ENCODE measurements around the gene HK1. TPM values are rescaled to one million over a fixed set of nuclear protein-coding genes. Genes with fewer than 3 reads are reported as not detected.
A peak's percentile ranks its signal among the peaks of the same experiment; 100 is the strongest.

HK1 gene
- total and polyA plus RNA-seq, 10 donors = 19.0 to 108 (median 63.4) TPM

DNA sequence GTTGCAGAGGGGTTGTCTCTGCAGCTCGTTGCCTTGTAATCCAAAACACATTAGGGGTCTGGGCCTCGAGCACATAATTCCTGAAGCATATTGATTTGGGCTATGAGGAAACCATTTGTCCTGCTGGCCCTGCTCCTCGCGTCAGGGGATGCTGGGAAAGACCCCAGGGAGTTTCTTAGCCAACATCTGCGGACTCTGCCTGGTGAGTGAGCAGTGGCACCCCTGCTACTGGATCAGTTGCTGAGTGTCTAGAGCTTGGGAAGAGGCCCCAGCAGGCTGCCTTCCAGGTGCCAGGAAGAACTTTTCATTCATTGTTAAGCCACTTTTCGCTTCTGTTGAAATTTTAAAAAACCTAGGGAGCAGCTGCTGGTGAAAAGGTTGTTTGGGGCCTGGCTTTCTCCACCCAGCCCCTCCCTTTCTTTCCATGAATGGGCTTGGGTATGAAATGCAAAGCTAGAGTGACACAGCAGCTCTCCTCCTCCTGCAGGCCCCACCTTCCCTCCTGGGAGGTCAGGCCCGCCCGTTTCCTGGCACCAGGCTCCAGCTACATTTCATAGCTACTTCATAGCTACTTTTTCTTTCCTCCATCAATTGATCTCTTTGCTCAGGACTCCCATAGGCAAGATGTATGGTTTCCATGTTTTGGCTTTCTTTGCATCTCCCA, 111.7 kb downstream of the HK1 start:
- DNase-seq = no peak
- H3K36me3 ChIP-seq = peaks cover 0 to 99% (median 79%) of the 10 kb centered on the region in 6 donors
- intact Hi-C loops (cut with DNase I; ENCODE audit: low total_unique reads) = no loop called here

DNA sequence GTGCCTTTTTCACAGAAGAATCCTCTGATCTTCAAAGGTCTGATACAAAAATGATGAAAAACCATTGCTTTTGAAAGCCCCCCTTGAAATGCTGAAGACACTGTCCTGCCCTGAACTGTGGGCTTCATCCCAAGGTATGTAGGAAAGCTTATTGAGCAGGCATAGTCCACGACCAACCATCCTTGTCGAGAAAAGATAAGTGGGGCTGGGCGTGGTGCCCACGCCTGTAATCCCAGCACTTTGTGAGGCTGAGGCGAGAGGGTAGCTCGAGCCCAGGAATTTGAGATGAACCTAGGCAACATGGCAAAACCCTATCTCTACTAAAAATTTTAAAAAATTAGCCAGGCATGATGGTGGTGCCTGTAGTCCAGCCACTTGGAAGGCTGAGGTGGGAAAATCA, 112.9 kb downstream of the HK1 start:
- H3K9me3 ChIP-seq = no peaks in the 10 kb centered on the region
- H3K27me3 ChIP-seq (replicated peaks in 1 of 7) = no peaks in the 10 kb centered on the region
- H3K4me3 ChIP-seq = no peak overlapping the region
- intact Hi-C loops (cut with DNase I; ENCODE audit: low total_unique reads) = no loop called here
- WGBS, 5 donors = 87 to 96% (median 94%) methylated on average over 6 of the region's 6 CpGs
- TF ChIP-seq POLR2AphosphoS5 (IDR thresholded peaks at IDR 0.05) = no peak
- TF ChIP-seq, protein P1, sequence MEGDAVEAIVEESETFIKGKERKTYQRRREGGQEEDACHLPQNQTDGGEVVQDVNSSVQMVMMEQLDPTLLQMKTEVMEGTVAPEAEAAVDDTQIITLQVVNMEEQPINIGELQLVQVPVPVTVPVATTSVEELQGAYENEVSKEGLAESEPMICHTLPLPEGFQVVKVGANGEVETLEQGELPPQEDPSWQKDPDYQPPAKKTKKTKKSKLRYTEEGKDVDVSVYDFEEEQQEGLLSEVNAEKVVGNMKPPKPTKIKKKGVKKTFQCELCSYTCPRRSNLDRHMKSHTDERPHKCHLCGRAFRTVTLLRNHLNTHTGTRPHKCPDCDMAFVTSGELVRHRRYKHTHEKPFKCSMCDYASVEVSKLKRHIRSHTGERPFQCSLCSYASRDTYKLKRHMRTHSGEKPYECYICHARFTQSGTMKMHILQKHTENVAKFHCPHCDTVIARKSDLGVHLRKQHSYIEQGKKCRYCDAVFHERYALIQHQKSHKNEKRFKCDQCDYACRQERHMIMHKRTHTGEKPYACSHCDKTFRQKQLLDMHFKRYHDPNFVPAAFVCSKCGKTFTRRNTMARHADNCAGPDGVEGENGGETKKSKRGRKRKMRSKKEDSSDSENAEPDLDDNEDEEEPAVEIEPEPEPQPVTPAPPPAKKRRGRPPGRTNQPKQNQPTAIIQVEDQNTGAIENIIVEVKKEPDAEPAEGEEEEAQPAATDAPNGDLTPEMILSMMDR (IDR thresholded peaks at IDR 0.05 in 8 of 11, conservative IDR thresholded peaks at IDR 0.05 in 3 of 11) = no peak
- no peak for TF ChIP-seq POLR2A (IDR thresholded peaks at IDR 0.05)
- H3K36me3 ChIP-seq = peaks cover 1 to 99% (median 78%) of the 10 kb centered on the region in 6 donors
- H3K27ac ChIP-seq = peak overlapping the region in 2 of 8 donors; percentile 2 to 8
- peaks cover 0 to 23% (median 8%) of the 10 kb centered on the region in 6 donors for H3K4me1 ChIP-seq
- DNase-seq = no peak

More for the DNA sequence above, 111.7 kb downstream of the HK1 start:
- 63 to 79% (median 77%) methylated on average over 7 to 8 of the region's 8 CpGs for WGBS, 5 donors
- Histone ChIP-seq H3K4me3 (no peak overlapping the region), H3K4me1 (peaks cover 0 to 23% (median 8%) of the 10 kb centered on the region in 6 donors), H3K27ac (peak overlapping the region in 2 of 8 donors; percentile 2 to 7), H3K9me3 (no peaks in the 10 kb centered on the region), H3K27me3 (replicated peaks in 1 of 7) (no peaks in the 10 kb centered on the region)
- TF ChIP-seq, protein P1 (IDR thresholded peaks at IDR 0.05 in 8 of 11, conservative IDR thresholded peaks at IDR 0.05 in 3 of 11) = no peak
- TF ChIP-seq POLR2A (IDR thresholded peaks at IDR 0.05) = no peak
- no peak for TF ChIP-seq POLR2AphosphoS5 (IDR thresholded peaks at IDR 0.05)

DNA sequence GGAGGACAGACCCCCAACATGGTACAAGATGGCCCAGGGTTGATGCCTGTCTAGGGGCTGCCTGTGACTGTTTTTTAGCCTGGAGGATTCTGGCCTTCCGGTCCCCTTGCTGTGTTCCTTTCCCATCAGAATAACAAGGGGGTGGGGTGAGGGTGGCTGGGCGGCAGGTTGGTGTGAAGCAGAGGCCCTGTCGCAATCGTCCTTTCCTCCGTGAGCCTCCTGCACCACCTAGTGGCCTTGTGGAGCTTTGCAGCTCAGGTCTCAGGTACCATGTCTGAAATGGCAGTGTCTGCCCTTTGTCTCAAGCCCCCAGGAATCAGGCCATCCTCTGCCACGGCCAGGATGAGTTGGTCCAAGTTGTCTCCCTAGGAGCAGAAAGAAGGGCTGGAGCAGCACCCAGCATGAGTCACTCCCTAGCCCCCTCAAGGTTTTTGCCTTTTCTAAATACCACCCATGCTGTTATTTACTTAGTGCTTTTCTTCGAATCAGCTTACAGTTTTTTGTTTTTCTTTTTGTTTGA, 114.2 kb downstream of the HK1 start:
- TF ChIP-seq POLR2AphosphoS5 (IDR thresholded peaks at IDR 0.05) (peak in 2 of 3 donors; percentile 58 to 77), POLR2A (IDR thresholded peaks at IDR 0.05) (no peak)
- TF ChIP-seq, protein P1 (IDR thresholded peaks at IDR 0.05 in 8 of 11, conservative IDR thresholded peaks at IDR 0.05 in 3 of 11) = peak; percentile 88 to 98 (median 95)
- peak; percentile 94 for DNase-seq
- Histone ChIP-seq H3K36me3 (peaks cover 2 to 99% (median 73%) of the 10 kb centered on the region in 6 donors), H3K27me3 (replicated peaks in 1 of 7) (no peaks in the 10 kb centered on the region), H3K4me3 (no peak overlapping the region), H3K9me3 (no peaks in the 10 kb centered on the region), H3K4me1 (peaks cover 0 to 23% (median 8%) of the 10 kb centered on the region in 6 donors), H3K27ac (peak overlapping the region in 4 of 8 donors; percentile 29 to 62 (median 53))
- 13 to 16% (median 15%) methylated on average over 7 of the region's 7 CpGs for WGBS, 5 donors
- intact Hi-C loops (cut with DNase I; ENCODE audit: low total_unique reads) = loop anchor here (2.0 kb wide), 1 partner anchor 152 kb away; no protein-coding TSS in a partner anchor

DNA sequence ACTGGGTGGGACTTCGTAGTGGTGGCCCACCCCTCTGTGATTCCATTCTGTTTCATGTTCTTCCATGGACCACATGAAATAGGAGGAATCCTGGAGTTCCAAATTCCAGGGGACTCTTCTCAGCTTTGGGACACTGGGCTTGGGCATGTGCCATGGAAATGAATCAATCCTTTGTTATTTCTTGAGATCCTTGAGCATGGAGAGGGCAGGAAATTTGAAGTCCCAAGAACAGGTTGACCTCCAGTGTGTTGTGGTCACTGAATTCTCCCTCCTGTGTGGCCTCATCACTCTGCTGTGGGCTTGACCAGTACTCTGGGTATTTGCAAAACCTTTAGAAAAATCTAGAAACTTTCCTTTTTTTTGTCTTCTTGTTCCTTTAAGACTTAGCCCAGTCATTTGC, 115.7 kb downstream of the HK1 start:
- H3K27ac ChIP-seq = no peak overlapping the region
- H3K9me3 ChIP-seq = no peaks in the 10 kb centered on the region
- no peaks in the 10 kb centered on the region for H3K27me3 ChIP-seq (replicated peaks in 1 of 7)
- 81 to 100% (median 92%) methylated on average over 1 of the region's 1 CpG for WGBS, 5 donors
- H3K4me1 ChIP-seq = peaks cover 0 to 23% (median 8%) of the 10 kb centered on the region in 6 donors
- intact Hi-C loops (cut with DNase I; ENCODE audit: low total_unique reads) = no loop called here
- H3K4me3 ChIP-seq = no peak overlapping the region
- H3K36me3 ChIP-seq = peaks cover 2 to 99% (median 68%) of the 10 kb centered on the region in 6 donors
- TF ChIP-seq, protein P1 (IDR thresholded peaks at IDR 0.05 in 8 of 11, conservative IDR thresholded peaks at IDR 0.05 in 3 of 11) = no peak
- TF ChIP-seq POLR2AphosphoS5 (IDR thresholded peaks at IDR 0.05) (no peak), POLR2A (IDR thresholded peaks at IDR 0.05) (no peak)
- DNase-seq = no peak
